ENCODE results near the gene SLC15A2. TPM values are rescaled to one million over a fixed set of nuclear protein-coding genes. Genes with fewer than 3 reads are reported as not detected.

Gene SLC15A2
- total and polyA plus RNA-seq, 2 experiments from 2014 or later = 0.26 to 0.90 TPM

DNA sequence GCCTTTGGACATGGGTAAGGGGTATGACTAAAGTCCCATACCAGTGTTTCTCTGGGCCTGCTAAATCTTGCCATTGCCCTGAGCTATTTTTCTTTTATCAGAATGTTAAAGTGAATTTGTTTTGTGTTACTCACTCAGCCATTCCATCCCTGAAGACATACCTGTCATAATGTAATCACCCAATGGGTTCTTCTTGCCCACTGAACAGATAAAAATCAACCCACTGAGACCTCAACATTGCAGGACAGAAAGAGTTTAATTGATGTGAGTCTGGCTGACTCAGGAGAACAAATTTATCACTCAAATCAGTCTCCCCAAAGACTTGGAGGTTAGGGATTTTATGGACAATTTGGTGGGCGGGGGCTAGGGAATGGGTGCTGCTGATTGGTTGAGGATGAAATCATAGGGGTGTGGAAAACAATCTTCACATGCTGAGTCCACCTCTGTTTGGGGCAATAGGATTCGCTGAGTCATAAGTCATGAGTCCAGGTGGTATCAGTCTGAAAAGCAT is 80.5 kb downstream of the SLC15A2 start:
- Histone ChIP-seq H3K4me1 (ENCODE audit: insufficient read depth) (peaks cover 4% of the 10 kb centered on the region; the same call in 1 of the 2 replicates), H4K20me1 (replicated peaks; ENCODE audit: insufficient read depth) (no peaks in the 10 kb centered on the region), H3K36me3 (ENCODE audit: insufficient read depth) (peaks cover 5% of the 10 kb centered on the region; the same call in 1 of the 2 replicates), H3F3A (replicated peaks; ENCODE audit: low read depth) (no peaks in the 10 kb centered on the region), H3K27me3 (ENCODE audit: insufficient read depth) (no peaks in the 10 kb centered on the region), H2AFZ (no peak overlapping the region), H3K79me2 (replicated peaks; ENCODE audit: insufficient read depth) (no peaks in the 10 kb centered on the region), H3K9me2 (ENCODE audit: insufficient read depth) (peaks cover 14% of the 10 kb centered on the region), H3K27ac (ENCODE audit: low read depth) (no peak overlapping the region), H3K4me3 (no peak overlapping the region), H3K4me2 (no peak overlapping the region)
- peaks cover 8% of the 10 kb centered on the region for H3K4me1 Mint-ChIP-seq
- DNase-seq (ENCODE audit: low spot score) (no peak), ATAC-seq (no peak)
- H3K27me3 Mint-ChIP-seq (ENCODE audit: insufficient read depth, low read depth, poor library complexity) = peaks cover 1% of the 10 kb centered on the region
- no peak overlapping the region for H3K27ac Mint-ChIP-seq
- no peak overlapping the region for H3K4me3 Mint-ChIP-seq
- no peak for TF ChIP-seq NANOG (IDR thresholded peaks at IDR 0.05; ENCODE audit: borderline replicate concordance)
- TF ChIP-seq EZH2 (IDR thresholded peaks at IDR 0.05; ENCODE audit: low read depth, unreplicated experiment) = no peak
- no peak for TF ChIP-seq JUNB (IDR thresholded peaks at IDR 0.05; ENCODE audit: unreplicated experiment)
- TF ChIP-seq, protein P1, sequence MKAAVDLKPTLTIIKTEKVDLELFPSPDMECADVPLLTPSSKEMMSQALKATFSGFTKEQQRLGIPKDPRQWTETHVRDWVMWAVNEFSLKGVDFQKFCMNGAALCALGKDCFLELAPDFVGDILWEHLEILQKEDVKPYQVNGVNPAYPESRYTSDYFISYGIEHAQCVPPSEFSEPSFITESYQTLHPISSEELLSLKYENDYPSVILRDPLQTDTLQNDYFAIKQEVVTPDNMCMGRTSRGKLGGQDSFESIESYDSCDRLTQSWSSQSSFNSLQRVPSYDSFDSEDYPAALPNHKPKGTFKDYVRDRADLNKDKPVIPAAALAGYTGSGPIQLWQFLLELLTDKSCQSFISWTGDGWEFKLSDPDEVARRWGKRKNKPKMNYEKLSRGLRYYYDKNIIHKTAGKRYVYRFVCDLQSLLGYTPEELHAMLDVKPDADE (IDR thresholded peaks at IDR 0.05) = no peak
- no peak for TF ChIP-seq POLR2AphosphoS5 (IDR thresholded peaks at IDR 0.05; ENCODE audit: low read depth)
- no peak for TF ChIP-seq ZNF114 (CRISPR knock-in tag; IDR thresholded peaks at IDR 0.05)
- TF ChIP-seq, protein P2, sequence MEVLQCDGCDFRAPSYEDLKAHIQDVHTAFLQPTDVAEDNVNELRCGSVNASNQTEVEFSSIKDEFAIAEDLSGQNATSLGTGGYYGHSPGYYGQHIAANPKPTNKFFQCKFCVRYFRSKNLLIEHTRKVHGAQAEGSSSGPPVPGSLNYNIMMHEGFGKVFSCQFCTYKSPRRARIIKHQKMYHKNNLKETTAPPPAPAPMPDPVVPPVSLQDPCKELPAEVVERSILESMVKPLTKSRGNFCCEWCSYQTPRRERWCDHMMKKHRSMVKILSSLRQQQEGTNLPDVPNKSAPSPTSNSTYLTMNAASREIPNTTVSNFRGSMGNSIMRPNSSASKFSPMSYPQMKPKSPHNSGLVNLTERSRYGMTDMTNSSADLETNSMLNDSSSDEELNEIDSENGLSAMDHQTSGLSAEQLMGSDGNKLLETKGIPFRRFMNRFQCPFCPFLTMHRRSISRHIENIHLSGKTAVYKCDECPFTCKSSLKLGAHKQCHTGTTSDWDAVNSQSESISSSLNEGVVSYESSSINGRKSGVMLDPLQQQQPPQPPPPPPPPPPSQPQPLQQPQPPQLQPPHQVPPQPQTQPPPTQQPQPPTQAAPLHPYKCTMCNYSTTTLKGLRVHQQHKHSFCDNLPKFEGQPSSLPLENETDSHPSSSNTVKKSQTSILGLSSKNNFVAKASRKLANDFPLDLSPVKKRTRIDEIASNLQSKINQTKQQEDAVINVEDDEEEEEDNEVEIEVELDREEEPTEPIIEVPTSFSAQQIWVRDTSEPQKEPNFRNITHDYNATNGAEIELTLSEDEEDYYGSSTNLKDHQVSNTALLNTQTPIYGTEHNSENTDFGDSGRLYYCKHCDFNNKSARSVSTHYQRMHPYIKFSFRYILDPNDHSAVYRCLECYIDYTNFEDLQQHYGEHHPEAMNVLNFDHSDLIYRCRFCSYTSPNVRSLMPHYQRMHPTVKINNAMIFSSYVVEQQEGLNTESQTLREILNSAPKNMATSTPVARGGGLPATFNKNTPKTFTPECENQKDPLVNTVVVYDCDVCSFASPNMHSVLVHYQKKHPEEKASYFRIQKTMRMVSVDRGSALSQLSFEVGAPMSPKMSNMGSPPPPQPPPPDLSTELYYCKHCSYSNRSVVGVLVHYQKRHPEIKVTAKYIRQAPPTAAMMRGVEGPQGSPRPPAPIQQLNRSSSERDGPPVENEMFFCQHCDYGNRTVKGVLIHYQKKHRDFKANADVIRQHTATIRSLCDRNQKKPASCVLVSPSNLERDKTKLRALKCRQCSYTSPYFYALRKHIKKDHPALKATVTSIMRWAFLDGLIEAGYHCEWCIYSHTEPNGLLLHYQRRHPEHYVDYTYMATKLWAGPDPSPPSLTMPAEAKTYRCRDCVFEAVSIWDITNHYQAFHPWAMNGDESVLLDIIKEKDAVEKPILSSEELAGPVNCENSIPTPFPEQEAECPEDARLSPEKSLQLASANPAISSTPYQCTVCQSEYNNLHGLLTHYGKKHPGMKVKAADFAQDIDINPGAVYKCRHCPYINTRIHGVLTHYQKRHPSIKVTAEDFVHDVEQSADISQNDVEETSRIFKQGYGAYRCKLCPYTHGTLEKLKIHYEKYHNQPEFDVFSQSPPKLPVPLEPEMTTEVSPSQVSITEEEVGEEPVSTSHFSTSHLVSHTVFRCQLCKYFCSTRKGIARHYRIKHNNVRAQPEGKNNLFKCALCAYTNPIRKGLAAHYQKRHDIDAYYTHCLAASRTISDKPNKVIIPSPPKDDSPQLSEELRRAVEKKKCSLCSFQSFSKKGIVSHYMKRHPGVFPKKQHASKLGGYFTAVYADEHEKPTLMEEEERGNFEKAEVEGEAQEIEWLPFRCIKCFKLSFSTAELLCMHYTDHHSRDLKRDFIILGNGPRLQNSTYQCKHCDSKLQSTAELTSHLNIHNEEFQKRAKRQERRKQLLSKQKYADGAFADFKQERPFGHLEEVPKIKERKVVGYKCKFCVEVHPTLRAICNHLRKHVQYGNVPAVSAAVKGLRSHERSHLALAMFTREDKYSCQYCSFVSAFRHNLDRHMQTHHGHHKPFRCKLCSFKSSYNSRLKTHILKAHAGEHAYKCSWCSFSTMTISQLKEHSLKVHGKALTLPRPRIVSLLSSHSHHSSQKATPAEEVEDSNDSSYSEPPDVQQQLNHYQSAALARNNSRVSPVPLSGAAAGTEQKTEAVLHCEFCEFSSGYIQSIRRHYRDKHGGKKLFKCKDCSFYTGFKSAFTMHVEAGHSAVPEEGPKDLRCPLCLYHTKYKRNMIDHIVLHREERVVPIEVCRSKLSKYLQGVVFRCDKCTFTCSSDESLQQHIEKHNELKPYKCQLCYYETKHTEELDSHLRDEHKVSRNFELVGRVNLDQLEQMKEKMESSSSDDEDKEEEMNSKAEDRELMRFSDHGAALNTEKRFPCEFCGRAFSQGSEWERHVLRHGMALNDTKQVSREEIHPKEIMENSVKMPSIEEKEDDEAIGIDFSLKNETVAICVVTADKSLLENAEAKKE (CRISPR knock-in tag; IDR thresholded peaks at IDR 0.05) = no peak
- TF ChIP-seq, protein P3, sequence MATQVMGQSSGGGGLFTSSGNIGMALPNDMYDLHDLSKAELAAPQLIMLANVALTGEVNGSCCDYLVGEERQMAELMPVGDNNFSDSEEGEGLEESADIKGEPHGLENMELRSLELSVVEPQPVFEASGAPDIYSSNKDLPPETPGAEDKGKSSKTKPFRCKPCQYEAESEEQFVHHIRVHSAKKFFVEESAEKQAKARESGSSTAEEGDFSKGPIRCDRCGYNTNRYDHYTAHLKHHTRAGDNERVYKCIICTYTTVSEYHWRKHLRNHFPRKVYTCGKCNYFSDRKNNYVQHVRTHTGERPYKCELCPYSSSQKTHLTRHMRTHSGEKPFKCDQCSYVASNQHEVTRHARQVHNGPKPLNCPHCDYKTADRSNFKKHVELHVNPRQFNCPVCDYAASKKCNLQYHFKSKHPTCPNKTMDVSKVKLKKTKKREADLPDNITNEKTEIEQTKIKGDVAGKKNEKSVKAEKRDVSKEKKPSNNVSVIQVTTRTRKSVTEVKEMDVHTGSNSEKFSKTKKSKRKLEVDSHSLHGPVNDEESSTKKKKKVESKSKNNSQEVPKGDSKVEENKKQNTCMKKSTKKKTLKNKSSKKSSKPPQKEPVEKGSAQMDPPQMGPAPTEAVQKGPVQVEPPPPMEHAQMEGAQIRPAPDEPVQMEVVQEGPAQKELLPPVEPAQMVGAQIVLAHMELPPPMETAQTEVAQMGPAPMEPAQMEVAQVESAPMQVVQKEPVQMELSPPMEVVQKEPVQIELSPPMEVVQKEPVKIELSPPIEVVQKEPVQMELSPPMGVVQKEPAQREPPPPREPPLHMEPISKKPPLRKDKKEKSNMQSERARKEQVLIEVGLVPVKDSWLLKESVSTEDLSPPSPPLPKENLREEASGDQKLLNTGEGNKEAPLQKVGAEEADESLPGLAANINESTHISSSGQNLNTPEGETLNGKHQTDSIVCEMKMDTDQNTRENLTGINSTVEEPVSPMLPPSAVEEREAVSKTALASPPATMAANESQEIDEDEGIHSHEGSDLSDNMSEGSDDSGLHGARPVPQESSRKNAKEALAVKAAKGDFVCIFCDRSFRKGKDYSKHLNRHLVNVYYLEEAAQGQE (IDR thresholded peaks at IDR 0.05; ENCODE audit: unreplicated experiment) = no peak
- peaks cover 19% of the 10 kb centered on the region for H3K36me3 Mint-ChIP-seq (ENCODE audit: low read depth)
- peaks cover 21% of the 10 kb centered on the region for H3K9me3 Mint-ChIP-seq

All from GM23338 (cell line).